CD4-positive, alpha-beta T cell (primary cell): ENCODE measurements around the gene PTPRN2. TPM values are rescaled to one million over a fixed set of nuclear protein-coding genes. Genes with fewer than 3 reads are reported as not detected.

Experiments
- ATAC-seq: fragments of 200-7000 bp; cut with Tn5 transposase; one replicate; pipeline ENCODE4 v1.10.0; 2022; ENCODE audit warnings: mild to moderate bottlenecking; ENCODE audit not compliant: poor library complexity
- CTCF ChIA-PET: fragments of 350-600 bp; sonication (Branson Sonifier 250); formaldehyde crosslinking; loops from one replicate; lab custom pipeline; 2021; ENCODE audit warnings: antibody characterized with exemption, inconsistent platforms; lab: Charles Lee
- POLR2A ChIA-PET: fragments of 350-600 bp; sonication (Branson Sonifier 250); formaldehyde crosslinking; loops from one replicate; lab custom pipeline; 2021; ENCODE audit warnings: antibody characterized with exemption, inconsistent platforms; lab: Charles Lee
- DNase-seq, 14 experiments: peaks; one replicate each; pipeline ENCODE4 v3.0.0-alpha.2; 2013 to 2020; ENCODE audit warnings: mixed read lengths in 2 of 14
- H3K27ac ChIP-seq, 2 donors: one replicate each; pipeline versions ENCODE4 v1.5.1 to v1.7.0; 2013; ENCODE audit warnings: low read length in 2 of 2, low read depth in 1 of 2, mild to moderate bottlenecking in 1 of 2
- H3K27me3 ChIP-seq, 2 experiments: 1 replicate in 1 of 2; 2 replicates in 1 of 2; pipeline versions ENCODE4 v1.6.1 to v1.7.0; 2013; ENCODE audit warnings: low read length in 2 of 2, control low read depth in 1 of 2, mild to moderate bottlenecking in 1 of 2, moderate library complexity in 1 of 2; ENCODE audit not compliant: insufficient read depth in 2 of 2, control insufficient read depth in 1 of 2
- H3K36me3 ChIP-seq: one replicate; pipeline ENCODE4 v1.6.1; 2013; ENCODE audit warnings: low read length, control low read depth; ENCODE audit not compliant: insufficient read depth
- H3K4me1 ChIP-seq: one replicate; pipeline ENCODE4 v1.6.1; 2013; ENCODE audit warnings: low read length, control low read depth; ENCODE audit not compliant: insufficient read depth
- H3K4me3 ChIP-seq: one replicate; pipeline ENCODE4 v1.5.1; 2013; ENCODE audit warnings: mild to moderate bottlenecking, low read length, moderate library complexity
- H3K9me3 ChIP-seq, 2 experiments: 1 replicate in 1 of 2; 2 replicates in 1 of 2; pipeline versions ENCODE4 v1.6.1 to v1.7.0; 2013; ENCODE audit warnings: low read length in 2 of 2, mild to moderate bottlenecking in 2 of 2, control low read depth in 1 of 2, moderate library complexity in 1 of 2; ENCODE audit not compliant: control insufficient read depth in 1 of 2, insufficient read depth in 1 of 2
- H3K27ac Mint-ChIP-seq: one replicate; pipeline ENCODE4 v1.8.0; 2020; ENCODE audit warnings: mixed read lengths
- H3K27me3 Mint-ChIP-seq: one replicate; pipeline ENCODE4 v1.8.0; 2021; ENCODE audit warnings: mixed read lengths
- H3K36me3 Mint-ChIP-seq: one replicate; pipeline ENCODE4 v1.8.0; 2021; ENCODE audit warnings: low read depth, mixed read lengths
- H3K4me1 Mint-ChIP-seq: one replicate; pipeline ENCODE4 v1.8.0; 2021; ENCODE audit warnings: low read depth, mixed read lengths
- H3K4me3 Mint-ChIP-seq: one replicate; pipeline ENCODE4 v1.8.0; 2020; ENCODE audit warnings: mild to moderate bottlenecking, mixed read lengths
- H3K9me3 Mint-ChIP-seq: one replicate; pipeline ENCODE4 v1.8.0; 2020; ENCODE audit warnings: mixed read lengths
- CTCF ChIP-seq: fragments of 200-600 bp; IDR thresholded peaks from one replicate; pipeline ENCODE4 v1.8.0; 2022; ENCODE audit warnings: antibody characterized with exemption, mild to moderate bottlenecking
- intact Hi-C, 2 experiments: fragments of 100-400 bp; cut with DNase I in 1 of 2; cut with micrococcal nuclease in 1 of 2; formaldehyde crosslinking; loops; one replicate each; pipeline versions ENCODE4 v1.15.1 to v1.9.0; 2023 to 2025; cut with DNase I, micrococcal nuclease
- total RNA-seq, 174 experiments: library from RNA in 2 of 174; stranded (reverse) in 2 of 174; gene quantifications; one replicate each; pipeline ENCODE4 v1.2.3 and lab custom pipeline; 2021 to 2026

PTPRN2 gene
- total RNA-seq, 2 experiments from 2014 or later = 0.34 to 0.44 TPM

GRCh38 chr7:158284121-158284520, 303.5 kb downstream of the PTPRN2 start:
- ATAC-seq (no peak), DNase-seq (no peak)
- no peaks in the 10 kb centered on the region for H3K27me3 Mint-ChIP-seq
- H3K27ac Mint-ChIP-seq = no peak overlapping the region
- Histone ChIP-seq H3K36me3 (no peaks in the 10 kb centered on the region), H3K9me3 (peaks cover 5 to 37% of the 10 kb centered on the region in 2 experiments), H3K4me3 (no peak overlapping the region), H3K4me1 (no peaks in the 10 kb centered on the region), H3K27ac (no peak overlapping the region), H3K27me3 (peaks cover 0 to 3% of the 10 kb centered on the region in 2 experiments)
- CTCF ChIA-PET = no interaction called here
- peaks cover 10% of the 10 kb centered on the region for H3K9me3 Mint-ChIP-seq
- no peaks in the 10 kb centered on the region for H3K4me1 Mint-ChIP-seq
- intact Hi-C loops = no loop called here
- no peak overlapping the region for H3K4me3 Mint-ChIP-seq
- H3K36me3 Mint-ChIP-seq = peaks cover 3% of the 10 kb centered on the region
- POLR2A ChIA-PET = no interaction called here
- TF ChIP-seq CTCF = no peak

- DNase-seq (peak in 1 of 14 experiments; percentile 14), ATAC-seq (no peak)
- Mint-ChIP-seq H3K4me1 (no peaks in the 10 kb centered on the region), H3K36me3 (no peaks in the 10 kb centered on the region), H3K4me3 (no peak overlapping the region), H3K27me3 (no peaks in the 10 kb centered on the region), H3K27ac (no peak overlapping the region), H3K9me3 (peaks cover 4% of the 10 kb centered on the region)
- Histone ChIP-seq H3K9me3 (peaks cover 0 to 37% of the 10 kb centered on the region in 2 experiments), H3K27me3 (peaks cover 0 to 3% of the 10 kb centered on the region in 2 experiments), H3K27ac (no peak overlapping the region), H3K36me3 (no peaks in the 10 kb centered on the region), H3K4me1 (no peaks in the 10 kb centered on the region), H3K4me3 (no peak overlapping the region)
- ChIA-PET CTCF (no interaction called here), POLR2A (no interaction called here)
- intact Hi-C loops = no loop called here
- no peak for TF ChIP-seq CTCF
These were observed 304.3 kb downstream of the PTPRN2 start for GRCh38 chr7:158283016-158283974.

GRCh38 chr7:158282461-158283001, 305.1 kb downstream of the PTPRN2 start:
- intact Hi-C loops = no loop called here
- Histone ChIP-seq H3K27ac (no peak overlapping the region), H3K27me3 (peaks cover 0 to 3% of the 10 kb centered on the region in 2 experiments), H3K36me3 (no peaks in the 10 kb centered on the region), H3K4me1 (no peaks in the 10 kb centered on the region), H3K4me3 (no peak overlapping the region), H3K9me3 (peaks cover 0 to 40% of the 10 kb centered on the region in 2 experiments)
- TF ChIP-seq CTCF = no peak
- no peaks in the 10 kb centered on the region for H3K27me3 Mint-ChIP-seq
- DNase-seq (peak in 1 of 14 experiments; percentile 29), ATAC-seq (no peak)
- H3K36me3 Mint-ChIP-seq = no peaks in the 10 kb centered on the region
- ChIA-PET POLR2A (no interaction called here), CTCF (no interaction called here)
- H3K4me1 Mint-ChIP-seq = no peaks in the 10 kb centered on the region
- H3K9me3 Mint-ChIP-seq = peaks cover 4% of the 10 kb centered on the region
- no peak overlapping the region for H3K4me3 Mint-ChIP-seq
- no peak overlapping the region for H3K27ac Mint-ChIP-seq
